ENCODE results near the gene ZFPM1.

ZFPM1 gene

GRCh38 chr16:88505405-88506082 lies 52.5 kb downstream of the ZFPM1 start:
- no peaks in the 10 kb centered on the region for H3K27me3 Mint-ChIP-seq (ENCODE audit: low read depth)
- H3K36me3 Mint-ChIP-seq (ENCODE audit: low read depth): no peaks in the 10 kb centered on the region
- TF ChIP-seq CTCF (IDR thresholded peaks at IDR 0.05; ENCODE audit: unreplicated experiment in 3 of 3): peak; percentile 28 to 30 (median 29)
- no peaks in the 10 kb centered on the region for H3K9me3 Mint-ChIP-seq
- H3K4me3 Mint-ChIP-seq: no peak overlapping the region
- no peaks in the 10 kb centered on the region for H3K4me1 Mint-ChIP-seq
- H3K27ac Mint-ChIP-seq: no peak overlapping the region

GRCh38 chr16:88506723-88507122 lies 53.6 kb downstream of the ZFPM1 start:
- Mint-ChIP-seq H3K9me3 (no peaks in the 10 kb centered on the region), H3K36me3 (ENCODE audit: low read depth) (no peaks in the 10 kb centered on the region), H3K27ac (no peak overlapping the region), H3K4me1 (no peaks in the 10 kb centered on the region), H3K4me3 (no peak overlapping the region), H3K27me3 (ENCODE audit: low read depth) (no peaks in the 10 kb centered on the region)
- no peak for TF ChIP-seq CTCF (IDR thresholded peaks at IDR 0.05; ENCODE audit: unreplicated experiment in 3 of 3)

- Mint-ChIP-seq H3K4me1 (no peaks in the 10 kb centered on the region), H3K36me3 (ENCODE audit: low read depth) (no peaks in the 10 kb centered on the region), H3K27me3 (ENCODE audit: low read depth) (no peaks in the 10 kb centered on the region), H3K4me3 (no peak overlapping the region), H3K27ac (no peak overlapping the region), H3K9me3 (no peaks in the 10 kb centered on the region)
- TF ChIP-seq CTCF (IDR thresholded peaks at IDR 0.05; ENCODE audit: unreplicated experiment in 3 of 3): no peak
These were observed 54.2 kb downstream of the ZFPM1 start for GRCh38 chr16:88507231-88507743.

- Mint-ChIP-seq H3K36me3 (ENCODE audit: low read depth) (no peaks in the 10 kb centered on the region), H3K27me3 (ENCODE audit: low read depth) (no peaks in the 10 kb centered on the region), H3K9me3 (no peaks in the 10 kb centered on the region), H3K27ac (no peak overlapping the region), H3K4me1 (no peaks in the 10 kb centered on the region), H3K4me3 (no peak overlapping the region)
- TF ChIP-seq CTCF (IDR thresholded peaks at IDR 0.05; ENCODE audit: unreplicated experiment in 3 of 3): no peak
These were observed 55.3 kb downstream of the ZFPM1 start for GRCh38 chr16:88508376-88508867.

- Mint-ChIP-seq H3K9me3 (no peaks in the 10 kb centered on the region), H3K27ac (peak overlapping the region in 1 of 3 experiments; percentile 69), H3K4me3 (no peak overlapping the region), H3K36me3 (ENCODE audit: low read depth) (no peaks in the 10 kb centered on the region), H3K27me3 (ENCODE audit: low read depth) (no peaks in the 10 kb centered on the region), H3K4me1 (no peaks in the 10 kb centered on the region)
- TF ChIP-seq CTCF (IDR thresholded peaks at IDR 0.05; ENCODE audit: unreplicated experiment in 3 of 3): no peak
These were observed 56.0 kb downstream of the ZFPM1 start for GRCh38 chr16:88508868-88509748.
